ENCODE data around the gene THYN1.

Gene THYN1

GRCh38 chr11:134226806-134227325 lies 26.3 kb downstream of the THYN1 start:
- in situ Hi-C loops (cut with MboI; ENCODE audit: low sequenced_read_pairs) = no loop called here

GRCh38 chr11:134224710-134225664 lies 28.2 kb downstream of the THYN1 start:
- in situ Hi-C loops (cut with MboI; ENCODE audit: low sequenced_read_pairs) = no loop called here

GRCh38 chr11:134223836-134224709 lies 29.1 kb downstream of the THYN1 start, which contains the start of the genes NCAPD3 and VPS26B:
NCAPD3 (minus strand) TSS chr11:134223967; CDS start chr11:134223926, 41 bp downstream.
VPS26B (plus strand) TSS chr11:134224671; CDS start chr11:134225123, 452 bp downstream.
- in situ Hi-C loops (cut with MboI; ENCODE audit: low sequenced_read_pairs) = no loop called here

GRCh38 chr11:134223121-134223520 lies 30.0 kb downstream of the THYN1 start:
- in situ Hi-C loops (cut with MboI; ENCODE audit: low sequenced_read_pairs) = no loop called here

GRCh38 chr11:134216816-134217215 lies 36.3 kb downstream of the THYN1 start:
- in situ Hi-C loops (cut with MboI; ENCODE audit: low sequenced_read_pairs) = no loop called here

GRCh38 chr11:134215836-134216235 lies 37.3 kb downstream of the THYN1 start:
- in situ Hi-C loops (cut with MboI; ENCODE audit: low sequenced_read_pairs) = no loop called here

GRCh38 chr11:134207538-134208239 lies 45.5 kb downstream of the THYN1 start:
- in situ Hi-C loops (cut with MboI; ENCODE audit: low sequenced_read_pairs) = no loop called here

GRCh38 chr11:134206185-134206584 lies 47.0 kb downstream of the THYN1 start:
- in situ Hi-C loops (cut with MboI; ENCODE audit: low sequenced_read_pairs) = no loop called here

- in situ Hi-C loops (cut with MboI; ENCODE audit: low sequenced_read_pairs) = no loop called here
Observed at GRCh38 chr11:134205729-134206128, 47.4 kb downstream of the THYN1 start.

- in situ Hi-C loops (cut with MboI; ENCODE audit: low sequenced_read_pairs) = no loop called here
Observed at GRCh38 chr11:134202661-134203060, 50.5 kb downstream of the THYN1 start.

- in situ Hi-C loops (cut with MboI; ENCODE audit: low sequenced_read_pairs) = no loop called here
Observed at GRCh38 chr11:134200688-134201087, 52.5 kb downstream of the THYN1 start.

- in situ Hi-C loops (cut with MboI; ENCODE audit: low sequenced_read_pairs) = no loop called here
Observed at GRCh38 chr11:134199531-134199930, 53.6 kb downstream of the THYN1 start.

Measured in hTERT RPE-1 (cell line).